Neural cell (in vitro differentiated cells): Measurements from ENCODE around the gene GPX3. TPM values are rescaled to one million over a fixed set of nuclear protein-coding genes. Genes with fewer than 3 reads are reported as not detected.

Source experiments
- H2AFZ ChIP-seq: fragments of 200-600, 300-800 bp; sonication (generic), shearing (Covaris generic); 2 replicates; pipeline ENCODE4 v1.6.0; 2014; ENCODE audit warnings: low read depth, mild to moderate bottlenecking, antibody characterized with exemption, low read length, moderate library complexity
- H3F3A ChIP-seq: fragments of 200-600 bp; shearing (Covaris generic); 2 replicates; pipeline ENCODE4 v1.6.1; 2016; ENCODE audit warnings: mild to moderate bottlenecking, moderate library complexity, mixed read lengths, antibody characterized with exemption, low read length; ENCODE audit not compliant: insufficient read depth, poor library complexity, severe bottlenecking
- H3K27ac ChIP-seq: fragments of 200-600, 300-800 bp; sonication (generic), shearing (Covaris generic); 2 replicates; pipeline ENCODE4 v1.5.1; 2014; ENCODE audit warnings: mild to moderate bottlenecking, low read length, moderate library complexity
- H3K27me3 ChIP-seq: fragments of 300-800, 200-600 bp; sonication (generic), shearing (Covaris generic); 2 replicates; pipeline ENCODE4 v1.6.0; 2014; ENCODE audit warnings: mild to moderate bottlenecking, low read depth, low read length, moderate library complexity; ENCODE audit not compliant: insufficient read depth
- H3K36me3 ChIP-seq: fragments of 300-800, 200-600 bp; sonication (generic), shearing (Covaris generic); 2 replicates; pipeline ENCODE4 v1.5.1; 2014; ENCODE audit warnings: mild to moderate bottlenecking, antibody characterized with exemption, low read length, moderate library complexity; ENCODE audit not compliant: insufficient read depth
- H3K4me2 ChIP-seq: fragments of 300-800, 200-600 bp; sonication (generic), shearing (Covaris generic); 2 replicates; pipeline ENCODE4 v1.6.0; 2014; ENCODE audit warnings: mild to moderate bottlenecking, low read length
- H3K4me3 ChIP-seq: fragments of 300-800, 200-600 bp; sonication (generic), shearing (Covaris generic); 2 replicates; pipeline ENCODE4 v1.5.1; 2014; ENCODE audit warnings: mild to moderate bottlenecking, low read length, moderate library complexity
- H3K79me2 ChIP-seq: fragments of 200-600 bp; shearing (Covaris generic); replicated peaks from 2 replicates; pipeline ENCODE4 v1.6.0; 2014; ENCODE audit warnings: mild to moderate bottlenecking, low read length, moderate library complexity; ENCODE audit not compliant: insufficient read depth
- H3K9ac ChIP-seq: fragments of 300-800, 200-600 bp; sonication (generic), shearing (Covaris generic); 2 replicates; pipeline ENCODE4 v1.6.1; 2016; ENCODE audit warnings: mild to moderate bottlenecking, low read length, mixed read lengths
- H3K9me2 ChIP-seq: fragments of 200-600 bp; shearing (Covaris generic); 2 replicates; pipeline ENCODE4 v1.6.1; 2016; ENCODE audit warnings: mild to moderate bottlenecking, low read length, mixed read lengths; ENCODE audit not compliant: insufficient read depth
- H3K9me3 ChIP-seq: fragments of 200-600, 300-800 bp; sonication (generic), shearing (Covaris generic); 2 replicates; pipeline ENCODE4 v1.6.1; 2016; ENCODE audit warnings: mild to moderate bottlenecking, mixed run types, low read length, moderate library complexity, mixed read lengths
- H4K20me1 ChIP-seq: fragments of 200-600 bp; shearing (Covaris generic); 2 replicates; pipeline ENCODE4 v1.6.1; 2016; ENCODE audit warnings: mild to moderate bottlenecking, mixed run types; ENCODE audit not compliant: insufficient read depth
- EP300 ChIP-seq: fragments of 450-650 bp; conservative IDR thresholded peaks from 2 replicates; pipeline ENCODE4 v1.6.1; 2014; ENCODE audit warnings: antibody characterized with exemption, mild to moderate bottlenecking, moderate library complexity; ENCODE audit not compliant: poor library complexity, severe bottlenecking
- EZH2 ChIP-seq: fragments of 200-600, 300-800 bp; shearing (Covaris generic), sonication (generic); IDR thresholded peaks from 2 replicates; pipeline ENCODE4 v1.6.1; 2014; ENCODE audit warnings: antibody characterized with exemption, low read length, borderline replicate concordance, mild to moderate bottlenecking; ENCODE audit not compliant: insufficient read depth, poor library complexity, severe bottlenecking
- MXI1 ChIP-seq: fragments of 450-650 bp; conservative IDR thresholded peaks from 2 replicates; pipeline ENCODE4 v1.6.1; 2014; ENCODE audit warnings: antibody characterized with exemption, mild to moderate bottlenecking; ENCODE audit not compliant: poor library complexity, severe bottlenecking
- POLR2AphosphoS5 ChIP-seq: IDR thresholded peaks from 2 replicates; pipeline ENCODE4 v1.6.1; 2012
- RAD21 ChIP-seq: fragments of 450-650 bp; conservative IDR thresholded peaks from 2 replicates; pipeline ENCODE4 v1.6.1; 2014; ENCODE audit warnings: antibody characterized with exemption, mild to moderate bottlenecking, moderate library complexity
- SMC3 ChIP-seq: fragments of 450-650 bp; conservative IDR thresholded peaks from 2 replicates; pipeline ENCODE4 v1.6.1; 2014; ENCODE audit warnings: antibody characterized with exemption, mild to moderate bottlenecking, moderate library complexity; ENCODE audit not compliant: poor library complexity
- TAF1 ChIP-seq: IDR thresholded peaks from 2 replicates; pipeline ENCODE4 v1.6.1; 2012; ENCODE audit warnings: low read depth
- polyA plus RNA-seq: library from polyadenylated mRNA; depleted of rRNA; stranded (reverse); fragments of >200 nt; gene quantifications from 2 replicates; pipeline ENCODE4 v1.2.3, GENCODE V29; 2014
- TF ChIP-seq, protein P1 (sequence below): IDR thresholded peaks from 2 replicates; pipeline ENCODE4 v1.6.1; 2012; ENCODE audit warnings: borderline replicate concordance
- TF ChIP-seq, protein P2 (sequence below): fragments of 450-650 bp; IDR thresholded peaks from 2 replicates; pipeline ENCODE4 v1.5.1; 2014; ENCODE audit warnings: antibody characterized with exemption, mild to moderate bottlenecking, moderate library complexity; ENCODE audit not compliant: poor library complexity, severe bottlenecking

The GPX3 gene
- polyA plus RNA-seq, 1 donor from 2014 or later, result 4.0 TPM

DNA sequence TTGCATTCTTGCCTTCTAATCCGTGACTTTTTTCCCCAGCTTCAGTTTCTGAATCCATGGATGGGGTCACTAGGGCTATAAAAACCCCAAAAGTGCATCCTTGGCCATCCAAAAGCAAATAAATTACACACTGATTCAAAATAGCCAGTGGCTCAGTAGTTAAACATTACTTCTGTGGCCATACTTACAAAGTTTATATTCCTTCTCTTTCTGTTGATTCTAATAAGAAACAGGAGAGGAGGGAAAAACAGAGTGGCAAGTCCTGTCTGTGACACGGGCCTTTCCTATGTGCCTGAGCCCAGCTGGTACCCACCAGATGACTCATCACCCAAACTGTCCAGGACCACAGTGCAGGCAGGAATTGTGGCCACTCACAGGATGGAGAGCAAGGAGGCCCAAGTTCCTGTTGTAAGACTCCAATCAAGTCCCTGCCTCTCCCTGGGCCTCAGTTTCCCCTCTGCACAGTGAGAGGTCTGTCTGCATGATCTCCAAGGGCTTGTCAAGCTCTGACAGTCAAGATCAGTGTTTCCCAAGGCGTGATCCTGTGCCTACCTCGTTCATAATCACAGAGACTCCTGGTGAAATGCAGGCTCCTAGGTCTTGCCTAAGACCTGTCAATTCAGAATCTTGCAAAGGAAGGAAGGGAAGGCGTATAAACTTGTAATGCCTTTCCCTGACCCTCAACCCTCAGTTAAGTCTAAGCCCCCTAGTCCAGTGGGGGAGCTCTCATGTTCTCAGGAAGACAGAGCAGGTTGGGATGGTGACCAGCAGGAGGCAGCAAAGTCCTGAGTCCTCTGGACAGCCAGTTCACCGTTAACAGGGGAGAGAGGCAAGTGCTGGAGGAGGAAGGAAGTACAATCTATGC, 30.9 kb downstream of the GPX3 start (continued):
- no peak for TF ChIP-seq EZH2

DNA sequence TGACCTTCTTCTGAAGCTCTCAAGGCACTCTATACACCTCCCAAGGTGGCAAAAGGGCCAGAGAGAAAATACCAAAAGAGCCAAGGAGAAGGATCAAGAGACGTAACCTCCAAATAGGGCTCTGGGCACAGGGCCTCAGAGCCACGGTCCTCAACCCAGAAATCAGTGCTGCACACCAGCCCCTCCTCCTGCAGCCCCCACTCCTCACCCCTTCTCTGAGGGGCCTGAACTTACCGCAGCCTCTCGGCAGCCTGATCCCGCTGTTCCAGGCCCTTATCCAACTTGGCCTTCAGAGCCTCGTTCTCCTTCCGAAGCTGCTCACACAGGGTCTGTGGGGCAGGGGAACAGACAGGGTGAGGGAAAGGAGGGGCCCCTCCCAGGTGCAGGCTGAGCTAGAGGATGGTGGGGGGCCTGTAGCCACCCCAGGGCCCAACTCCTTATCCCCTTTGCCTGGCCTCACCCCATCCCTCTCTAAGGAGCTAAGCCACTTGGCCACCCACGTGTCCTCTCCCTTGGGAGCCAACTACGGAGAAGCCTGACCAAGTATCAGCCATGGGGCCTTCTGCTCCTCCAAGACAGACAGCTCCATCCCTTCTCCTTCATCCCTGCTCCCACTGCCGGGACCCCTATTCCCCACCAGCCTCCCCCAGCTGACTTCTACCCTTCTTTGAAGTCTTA, 31.7 kb downstream of the GPX3 start:
- no peak overlapping the region for H2AFZ ChIP-seq
- no peaks in the 10 kb centered on the region for H3K79me2 ChIP-seq
- no peaks in the 10 kb centered on the region for H3K27me3 ChIP-seq
- no peaks in the 10 kb centered on the region for H3K9me3 ChIP-seq
- no peaks in the 10 kb centered on the region for H3K9me2 ChIP-seq
- no peak overlapping the region for H3K9ac ChIP-seq
- H4K20me1 ChIP-seq, result no peaks in the 10 kb centered on the region
- H3K4me3 ChIP-seq, result no peak overlapping the region
- no peaks in the 10 kb centered on the region for H3F3A ChIP-seq
- H3K27ac ChIP-seq, result no peak overlapping the region
- TF ChIP-seq POLR2AphosphoS5, result no peak
- peak; percentile 2 for TF ChIP-seq SMC3
- no peak overlapping the region for H3K4me2 ChIP-seq
- no peaks in the 10 kb centered on the region for H3K36me3 ChIP-seq

DNA sequence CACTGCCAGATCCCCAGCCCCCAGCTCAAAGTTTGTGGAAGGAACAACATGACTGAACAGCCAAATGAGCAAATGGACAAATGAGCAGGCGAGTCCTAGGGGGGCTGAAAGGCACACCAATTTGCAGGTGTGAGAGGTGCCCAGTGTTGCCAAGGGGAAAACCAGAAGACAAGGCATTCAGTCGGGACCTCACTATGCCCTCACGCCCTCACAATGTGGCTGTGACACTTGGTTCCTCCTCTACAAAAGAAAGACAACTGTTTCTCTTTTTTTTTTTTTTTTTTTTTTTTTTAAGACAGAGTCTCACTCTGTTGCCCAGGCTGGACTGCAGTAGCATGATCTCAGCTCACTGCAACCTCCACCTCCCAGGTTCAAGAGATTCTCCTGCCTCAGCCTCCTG, 32.4 kb downstream of the GPX3 start:
- no peak overlapping the region for H3K4me3 ChIP-seq
- H3K27ac ChIP-seq, result no peak overlapping the region
- no peaks in the 10 kb centered on the region for H4K20me1 ChIP-seq
- no peaks in the 10 kb centered on the region for H3K27me3 ChIP-seq
- H3K36me3 ChIP-seq, result no peaks in the 10 kb centered on the region
- H3K9me2 ChIP-seq, result no peaks in the 10 kb centered on the region
- no peak overlapping the region for H2AFZ ChIP-seq
- no peaks in the 10 kb centered on the region for H3K79me2 ChIP-seq
- H3K4me2 ChIP-seq, result no peak overlapping the region
- H3K9me3 ChIP-seq, result no peaks in the 10 kb centered on the region
- H3K9ac ChIP-seq, result no peak overlapping the region
- H3F3A ChIP-seq, result no peaks in the 10 kb centered on the region
- TF ChIP-seq POLR2AphosphoS5 (no peak), TAF1 (no peak), SMC3 (no peak), EP300 (no peak), EZH2 (no peak), RAD21 (no peak), MXI1 (no peak)
- TF ChIP-seq, protein P1, sequence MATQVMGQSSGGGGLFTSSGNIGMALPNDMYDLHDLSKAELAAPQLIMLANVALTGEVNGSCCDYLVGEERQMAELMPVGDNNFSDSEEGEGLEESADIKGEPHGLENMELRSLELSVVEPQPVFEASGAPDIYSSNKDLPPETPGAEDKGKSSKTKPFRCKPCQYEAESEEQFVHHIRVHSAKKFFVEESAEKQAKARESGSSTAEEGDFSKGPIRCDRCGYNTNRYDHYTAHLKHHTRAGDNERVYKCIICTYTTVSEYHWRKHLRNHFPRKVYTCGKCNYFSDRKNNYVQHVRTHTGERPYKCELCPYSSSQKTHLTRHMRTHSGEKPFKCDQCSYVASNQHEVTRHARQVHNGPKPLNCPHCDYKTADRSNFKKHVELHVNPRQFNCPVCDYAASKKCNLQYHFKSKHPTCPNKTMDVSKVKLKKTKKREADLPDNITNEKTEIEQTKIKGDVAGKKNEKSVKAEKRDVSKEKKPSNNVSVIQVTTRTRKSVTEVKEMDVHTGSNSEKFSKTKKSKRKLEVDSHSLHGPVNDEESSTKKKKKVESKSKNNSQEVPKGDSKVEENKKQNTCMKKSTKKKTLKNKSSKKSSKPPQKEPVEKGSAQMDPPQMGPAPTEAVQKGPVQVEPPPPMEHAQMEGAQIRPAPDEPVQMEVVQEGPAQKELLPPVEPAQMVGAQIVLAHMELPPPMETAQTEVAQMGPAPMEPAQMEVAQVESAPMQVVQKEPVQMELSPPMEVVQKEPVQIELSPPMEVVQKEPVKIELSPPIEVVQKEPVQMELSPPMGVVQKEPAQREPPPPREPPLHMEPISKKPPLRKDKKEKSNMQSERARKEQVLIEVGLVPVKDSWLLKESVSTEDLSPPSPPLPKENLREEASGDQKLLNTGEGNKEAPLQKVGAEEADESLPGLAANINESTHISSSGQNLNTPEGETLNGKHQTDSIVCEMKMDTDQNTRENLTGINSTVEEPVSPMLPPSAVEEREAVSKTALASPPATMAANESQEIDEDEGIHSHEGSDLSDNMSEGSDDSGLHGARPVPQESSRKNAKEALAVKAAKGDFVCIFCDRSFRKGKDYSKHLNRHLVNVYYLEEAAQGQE, result no peak
- TF ChIP-seq, protein P2, sequence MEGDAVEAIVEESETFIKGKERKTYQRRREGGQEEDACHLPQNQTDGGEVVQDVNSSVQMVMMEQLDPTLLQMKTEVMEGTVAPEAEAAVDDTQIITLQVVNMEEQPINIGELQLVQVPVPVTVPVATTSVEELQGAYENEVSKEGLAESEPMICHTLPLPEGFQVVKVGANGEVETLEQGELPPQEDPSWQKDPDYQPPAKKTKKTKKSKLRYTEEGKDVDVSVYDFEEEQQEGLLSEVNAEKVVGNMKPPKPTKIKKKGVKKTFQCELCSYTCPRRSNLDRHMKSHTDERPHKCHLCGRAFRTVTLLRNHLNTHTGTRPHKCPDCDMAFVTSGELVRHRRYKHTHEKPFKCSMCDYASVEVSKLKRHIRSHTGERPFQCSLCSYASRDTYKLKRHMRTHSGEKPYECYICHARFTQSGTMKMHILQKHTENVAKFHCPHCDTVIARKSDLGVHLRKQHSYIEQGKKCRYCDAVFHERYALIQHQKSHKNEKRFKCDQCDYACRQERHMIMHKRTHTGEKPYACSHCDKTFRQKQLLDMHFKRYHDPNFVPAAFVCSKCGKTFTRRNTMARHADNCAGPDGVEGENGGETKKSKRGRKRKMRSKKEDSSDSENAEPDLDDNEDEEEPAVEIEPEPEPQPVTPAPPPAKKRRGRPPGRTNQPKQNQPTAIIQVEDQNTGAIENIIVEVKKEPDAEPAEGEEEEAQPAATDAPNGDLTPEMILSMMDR, result no peak
